Medulla oblongata (tissue), 1 donor: ENCODE measurements around the gene PRG2.
"Not testable (repeated sequence)": the region's sequence is repeated elsewhere in the genome, so short reads cannot be mapped to it uniquely, and the experiment has no call there.

Source experiments
- DNase-seq: peaks from one replicate; pipeline ENCODE4 v3.0.0-alpha.2; 2015; ENCODE audit errors: extremely low spot score

Gene PRG2

GRCh38 chr11:57419146-57419545 lies 28.7 kb upstream of the PRG2 start:
- no peak for DNase-seq

DNA sequence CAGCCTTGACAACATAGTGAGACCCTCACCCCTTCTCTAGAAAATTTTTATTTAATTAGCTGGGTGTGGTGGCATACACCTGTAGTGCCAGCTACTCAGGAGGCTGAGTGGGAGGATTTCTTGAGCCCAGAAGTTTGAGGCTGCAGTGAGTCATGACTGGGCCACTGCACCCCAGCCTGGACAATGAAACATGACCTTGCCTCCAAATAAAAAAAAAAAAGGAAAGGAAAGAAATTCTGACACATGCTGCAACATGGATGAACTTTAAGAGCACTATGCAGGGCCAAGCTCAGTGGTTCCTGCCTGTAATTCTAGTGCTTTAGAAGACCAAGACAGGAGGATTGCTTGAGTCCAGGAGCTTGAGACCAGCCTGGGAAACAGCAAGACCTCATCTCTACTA lies 27.7 kb upstream of the PRG2 start:
- no peak for DNase-seq

DNA sequence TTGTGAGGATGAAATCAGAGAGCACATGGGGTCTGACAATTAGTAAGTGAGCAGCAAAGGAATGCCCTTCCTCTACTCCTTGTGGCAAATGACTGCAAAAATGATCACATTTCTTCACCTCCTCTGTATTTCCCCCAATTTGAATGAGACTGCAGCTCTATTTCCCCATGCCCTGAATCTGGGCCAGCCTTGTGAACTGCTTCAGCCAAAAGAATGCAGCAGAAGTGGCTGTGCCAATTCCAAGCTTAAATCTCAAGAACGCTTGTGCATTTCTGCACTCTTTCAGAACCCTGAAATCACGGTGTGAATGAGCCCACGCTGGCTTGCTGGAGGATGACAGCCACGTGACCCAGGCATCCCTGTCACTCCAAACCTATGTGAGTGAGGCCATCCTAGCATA lies 26.6 kb upstream of the PRG2 start:
- DNase-seq = no peak

GRCh38 chr11:57416436-57416835 lies 26.0 kb upstream of the PRG2 start:
- no peak for DNase-seq

- DNase-seq = no peak
These were observed 24.3 kb upstream of the PRG2 start for GRCh38 chr11:57414612-57415212.

GRCh38 chr11:57413681-57414080 lies 23.2 kb upstream of the PRG2 start:
- DNase-seq = no peak

DNA sequence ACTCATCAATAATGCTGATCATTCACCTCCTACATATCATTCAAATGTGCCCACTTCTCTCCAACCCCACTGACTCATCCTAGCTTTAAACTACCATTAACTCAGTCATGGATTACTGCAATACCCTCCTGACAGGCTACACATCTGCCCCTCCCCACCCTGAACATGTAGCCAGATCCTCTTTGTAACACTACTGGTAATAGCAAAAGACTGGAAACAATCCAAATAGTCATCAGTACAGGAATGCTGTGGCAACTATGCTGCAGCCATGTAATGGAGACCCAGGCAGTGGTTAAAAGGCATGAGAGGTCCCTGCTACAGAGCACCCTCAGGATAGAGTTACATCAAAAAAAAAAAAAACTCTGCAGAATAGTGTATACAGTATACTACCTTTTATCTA lies 19.8 kb upstream of the PRG2 start:
- DNase-seq = no peak

- no peak for DNase-seq
These were observed 19.1 kb upstream of the PRG2 start for GRCh38 chr11:57409321-57410100.

DNA sequence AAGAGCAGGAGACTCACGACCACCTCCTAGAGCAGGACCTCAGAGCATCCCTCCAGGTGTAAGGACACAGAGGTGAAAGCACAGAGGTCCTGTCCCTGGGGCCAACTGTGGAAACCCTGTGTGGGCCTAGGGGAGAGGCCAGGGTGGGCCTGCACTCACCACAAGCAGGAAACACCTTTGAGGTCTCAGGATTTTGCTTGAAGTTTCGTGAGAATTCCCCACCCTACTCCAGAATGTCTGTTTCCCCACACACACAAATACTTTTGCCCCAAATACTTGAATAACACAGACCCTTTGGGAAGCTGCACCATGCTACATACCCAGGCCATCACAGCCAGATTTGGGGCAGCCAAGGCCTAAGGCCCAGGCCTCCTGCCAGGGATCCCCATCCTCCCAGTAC lies 18.3 kb upstream of the PRG2 start:
- no peak for DNase-seq

DNA sequence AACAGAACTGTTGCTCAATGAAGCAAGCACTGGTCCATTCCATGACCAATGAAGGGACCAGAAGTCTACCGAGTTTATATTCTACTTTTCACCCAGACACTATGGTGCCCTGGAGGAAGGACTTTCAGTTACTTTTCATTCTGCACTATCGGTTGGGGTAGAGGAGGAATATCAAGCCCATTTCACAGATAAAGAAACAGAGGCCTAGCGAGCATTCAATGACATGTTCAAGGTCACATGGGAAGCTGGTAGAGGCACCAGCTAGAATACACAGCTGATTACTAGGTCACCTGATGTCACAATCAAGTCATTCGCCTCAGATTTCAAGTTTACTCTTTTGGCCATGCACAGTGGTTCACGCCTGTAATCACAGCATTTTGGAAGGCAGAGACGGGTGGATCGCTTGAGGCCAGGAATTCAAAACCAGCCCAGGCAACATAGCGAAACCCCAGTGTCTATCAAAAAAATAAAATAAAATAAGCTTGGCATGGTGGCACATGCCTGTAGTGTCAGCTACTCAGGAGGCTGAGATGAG lies 17.6 kb upstream of the PRG2 start:
- DNase-seq = no peak

DNA sequence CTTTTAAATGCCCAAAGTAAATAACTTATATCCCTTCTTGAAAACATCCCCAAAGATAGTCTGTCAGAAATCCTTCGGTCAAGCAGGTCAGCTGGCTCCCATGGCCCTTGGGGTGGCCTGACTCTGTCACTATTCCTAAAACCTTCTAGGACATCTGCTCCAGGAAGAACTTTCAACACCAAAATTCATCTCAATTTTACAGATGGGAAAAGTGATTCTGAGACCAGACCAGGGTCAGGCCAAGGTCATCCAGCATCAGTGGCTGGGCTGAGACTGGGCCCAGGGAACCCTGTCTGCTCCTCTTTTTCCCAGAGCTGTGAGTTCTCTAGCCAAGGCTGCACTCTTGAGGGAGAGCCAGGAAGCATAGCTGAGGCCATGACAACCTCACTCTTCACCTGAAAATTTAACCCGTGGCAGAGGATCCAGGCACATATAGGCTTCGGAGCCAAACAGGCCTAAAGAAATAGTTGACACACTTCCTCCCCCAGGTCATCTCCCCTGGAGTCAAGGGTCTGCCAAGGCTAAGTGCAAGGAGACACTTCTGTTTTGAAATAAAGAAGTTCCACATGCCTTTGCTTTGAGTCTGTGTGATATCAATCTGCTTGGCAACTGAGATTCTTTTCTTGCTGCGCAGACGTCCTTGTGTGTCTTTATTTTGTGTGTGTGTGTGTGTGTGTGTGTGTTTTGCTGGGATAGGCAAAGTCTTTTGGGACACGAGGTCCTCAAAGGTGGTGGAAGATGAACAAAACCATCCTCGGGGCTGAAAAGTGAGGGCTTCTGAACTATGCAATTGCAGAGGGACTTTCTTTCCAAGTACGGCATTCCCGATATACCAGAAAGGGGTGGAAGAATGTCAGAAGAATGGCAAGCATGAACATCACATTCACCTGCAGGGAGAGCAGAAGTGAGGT lies 16.8 kb upstream of the PRG2 start:
- DNase-seq = peak; percentile 28

GRCh38 chr11:57406337-57406904 lies 16.0 kb upstream of the PRG2 start:
- no peak for DNase-seq

GRCh38 chr11:57405271-57405860 lies 14.9 kb upstream of the PRG2 start:
- DNase-seq = no peak

GRCh38 chr11:57403802-57404147 lies 13.3 kb upstream of the PRG2 start:
- no peak for DNase-seq

DNA sequence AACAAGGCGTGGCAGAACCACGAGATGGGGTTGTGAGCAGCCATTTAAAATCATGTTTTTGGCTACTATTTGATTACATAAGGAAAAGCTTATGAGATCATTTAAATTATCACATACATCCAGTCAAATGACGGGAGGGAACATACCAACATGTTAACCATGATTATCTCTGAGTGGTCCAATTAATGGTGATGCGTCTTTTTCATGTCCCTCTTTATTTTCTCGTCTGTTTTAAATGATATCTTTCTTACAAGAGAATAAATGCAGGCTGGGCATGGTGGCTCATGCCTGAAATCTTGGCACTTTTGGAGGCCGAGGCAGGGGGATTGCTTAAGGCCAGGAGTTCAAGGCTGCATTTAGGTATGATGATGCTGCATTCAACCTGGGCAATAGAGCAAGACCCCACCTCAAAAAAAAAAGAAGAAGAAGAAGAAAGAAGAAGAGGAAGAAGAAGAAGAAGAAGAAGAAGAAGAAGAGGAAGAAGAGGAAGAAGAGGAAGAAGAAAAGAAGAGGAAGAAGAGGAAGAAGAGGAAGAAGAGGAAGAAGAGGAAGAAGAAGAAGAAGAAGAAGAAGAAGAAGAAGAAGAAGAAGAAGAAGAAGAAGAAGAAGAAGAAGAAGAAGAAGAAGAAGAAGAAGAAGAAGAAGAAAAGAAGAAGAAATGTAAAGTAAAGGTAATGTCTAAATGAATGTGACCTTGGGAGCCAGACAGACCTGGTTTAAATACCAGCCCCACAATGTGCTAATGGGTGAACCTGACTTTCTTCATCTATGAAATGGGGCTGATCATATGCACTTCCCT lies 12.8 kb upstream of the PRG2 start:
- DNase-seq = not testable (repeated sequence)

DNA sequence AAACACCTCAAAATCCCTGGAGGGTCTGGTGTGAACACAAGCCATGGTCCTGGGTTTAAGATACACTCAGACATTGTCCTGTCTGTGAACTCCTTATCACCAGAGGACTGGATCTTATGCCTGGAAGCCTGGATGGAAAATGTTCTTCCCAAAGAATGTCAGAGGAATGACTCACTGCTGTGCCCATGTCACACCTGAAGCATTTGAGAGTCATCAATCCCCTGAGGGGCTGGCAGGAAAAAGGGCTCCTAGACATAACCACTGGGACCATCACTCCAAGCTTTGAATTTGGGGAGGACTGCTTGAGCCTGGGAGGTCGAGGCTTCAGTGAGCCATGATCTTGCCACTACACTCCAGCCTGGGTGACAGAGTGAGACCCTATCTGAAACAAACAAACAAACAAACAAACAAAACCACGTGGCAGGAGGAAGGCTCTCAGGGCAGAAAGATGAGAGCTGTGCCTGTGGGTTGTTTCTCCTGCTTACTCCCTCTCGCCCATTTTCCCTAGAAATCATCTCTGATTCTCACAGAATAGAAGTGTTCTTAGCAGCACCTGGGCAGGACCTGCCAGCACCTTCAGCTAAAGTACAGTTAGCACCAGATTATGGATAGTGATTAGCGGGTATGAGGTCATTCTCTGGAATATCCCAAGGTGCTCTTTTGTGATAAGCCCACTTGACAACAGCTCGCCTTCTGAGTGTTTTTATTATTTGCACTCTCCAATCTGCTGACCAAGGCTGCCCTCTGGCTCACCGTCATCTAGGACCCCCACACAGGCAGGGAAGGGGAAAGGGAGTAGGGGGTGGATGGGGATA lies 11.9 kb upstream of the PRG2 start:
- no peak for DNase-seq

DNA sequence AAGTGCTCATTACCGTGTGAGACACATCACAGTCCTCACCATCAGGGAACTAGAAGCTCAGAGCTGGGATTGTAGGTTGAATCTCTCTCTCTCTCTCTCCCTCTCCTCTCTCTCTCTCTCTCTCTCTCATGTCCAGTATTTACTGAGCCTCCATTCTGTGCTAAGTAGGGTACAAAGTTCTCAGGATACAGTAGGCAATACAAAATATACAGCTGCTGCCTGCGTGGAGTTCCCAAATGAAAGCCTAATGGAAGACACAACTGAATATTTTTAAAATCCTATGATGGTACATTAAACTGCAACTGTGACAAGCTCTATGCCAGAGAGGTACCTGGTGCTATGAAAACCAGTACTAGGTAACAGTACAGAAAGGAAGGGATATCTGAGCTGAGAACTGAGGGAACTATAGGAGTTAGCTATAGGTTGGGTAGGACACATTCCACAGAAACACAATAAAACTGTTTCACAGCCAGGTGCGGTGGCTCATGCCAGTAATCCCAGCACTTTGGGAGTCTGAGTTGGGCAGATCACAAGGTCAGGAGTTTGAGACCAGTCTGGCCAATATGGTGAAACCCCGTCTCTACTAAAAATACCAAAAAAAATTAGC lies 9.6 kb upstream of the PRG2 start:
- DNase-seq = no peak

GRCh38 chr11:57399221-57399620 lies 8.8 kb upstream of the PRG2 start:
- no peak for DNase-seq

DNA sequence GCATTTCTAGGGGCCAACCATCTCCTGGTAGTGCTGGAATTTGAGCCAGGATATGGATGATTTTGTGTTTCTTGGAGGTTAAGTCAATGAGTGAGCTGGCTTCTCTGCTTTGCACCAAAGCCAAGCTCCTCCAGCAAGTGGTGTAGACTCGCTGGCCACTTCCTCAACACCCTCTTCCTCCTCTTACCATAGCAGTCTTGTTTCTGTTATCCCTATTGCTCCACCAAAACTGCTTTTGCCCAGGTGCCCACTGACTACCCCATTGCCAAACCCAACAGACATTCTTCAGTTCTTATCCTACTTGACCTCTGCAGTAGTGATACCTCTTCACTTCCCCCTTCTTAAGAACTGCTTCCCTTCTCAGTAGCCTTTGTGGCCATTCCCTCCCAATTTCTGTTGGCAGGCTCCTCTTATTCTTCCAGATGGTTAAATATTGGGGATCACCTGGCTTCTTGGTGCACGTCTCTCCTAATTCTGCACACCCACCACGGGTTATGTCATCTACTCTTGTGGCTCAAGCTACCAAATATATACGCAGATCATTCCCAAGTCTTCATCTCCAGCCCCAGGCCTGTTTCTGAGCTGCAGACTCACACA lies 7.0 kb upstream of the PRG2 start:
- no peak for DNase-seq
